Fibroblast of peridontal ligament (primary cell): ENCODE measurements around the gene MRPL52.
"Not testable (repeated sequence)": the region's sequence is repeated elsewhere in the genome, so short reads cannot be mapped to it uniquely, and the experiment has no call there.

Experiments used
- DNase-seq: peaks from one replicate; pipeline ENCODE4 v3.0.0-alpha.2; 2010; ENCODE audit errors: extremely low read depth

Gene MRPL52

DNA sequence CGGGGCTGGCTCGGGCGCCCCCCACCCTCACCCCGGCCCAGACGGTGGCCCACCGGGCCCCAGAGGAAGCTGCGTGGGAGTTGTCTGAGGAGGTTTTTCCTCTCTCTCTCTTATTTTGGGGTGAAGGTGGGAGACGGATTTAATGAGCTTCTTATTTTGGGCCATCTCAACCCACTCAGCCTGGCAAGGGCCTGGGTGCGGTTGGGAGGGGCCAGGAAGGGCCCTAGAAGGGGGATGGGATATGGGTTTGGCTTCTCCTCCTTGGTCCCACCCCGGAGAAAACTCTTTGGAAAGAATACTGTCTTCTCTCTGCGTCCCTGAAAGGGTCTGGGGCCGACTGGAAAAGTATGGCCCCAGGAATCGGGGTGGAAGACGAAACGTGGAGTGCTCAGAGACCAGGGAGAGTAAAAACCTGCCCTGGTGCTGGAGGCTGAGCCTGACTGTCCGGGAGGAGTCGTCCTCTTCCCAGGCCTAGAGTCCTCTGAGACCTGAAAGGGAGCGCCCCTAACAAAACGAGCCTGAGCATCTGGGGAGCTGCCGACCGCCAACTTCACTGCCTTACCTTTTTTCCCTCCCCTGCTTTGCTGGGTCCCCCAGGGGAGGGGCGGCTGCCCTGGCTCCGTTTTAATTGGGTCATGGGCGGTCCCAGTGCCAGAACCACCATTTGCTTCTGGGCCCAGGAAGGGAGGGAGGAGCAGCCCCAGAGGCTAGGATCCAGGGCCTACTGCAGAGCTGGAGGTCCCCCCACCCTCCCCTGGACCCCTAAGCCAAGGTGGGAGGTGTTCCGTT, 8.3 kb downstream of the MRPL52 start:
- peak; percentile 64 for DNase-seq

- DNase-seq = peak; percentile 60
Measured at GRCh38 chr14:22838631-22839041, 8.9 kb downstream of the MRPL52 start.

- DNase-seq = peak; percentile 60
Measured at GRCh38 chr14:22839159-22839779, 9.6 kb downstream of the MRPL52 start.

DNA sequence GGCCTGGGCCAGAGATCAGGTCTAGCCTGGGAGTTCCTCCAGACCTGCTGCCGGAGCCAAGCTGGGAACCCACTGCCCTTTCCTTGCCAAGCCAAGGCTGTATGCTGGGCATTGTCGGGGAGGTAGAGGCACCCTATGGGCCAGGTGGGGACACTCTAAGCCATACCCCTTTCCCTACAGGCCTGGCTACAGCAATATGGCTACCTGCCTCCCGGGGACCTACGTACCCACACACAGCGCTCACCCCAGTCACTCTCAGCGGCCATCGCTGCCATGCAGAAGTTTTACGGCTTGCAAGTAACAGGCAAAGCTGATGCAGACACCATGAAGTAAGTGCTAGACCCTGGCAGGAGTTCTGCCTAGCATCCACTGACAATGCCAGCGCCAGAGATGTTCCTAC, 11.6 kb downstream of the MRPL52 start:
- DNase-seq = no peak

GRCh38 chr14:22841769-22842168, 12.1 kb downstream of the MRPL52 start:
- no peak for DNase-seq

DNA sequence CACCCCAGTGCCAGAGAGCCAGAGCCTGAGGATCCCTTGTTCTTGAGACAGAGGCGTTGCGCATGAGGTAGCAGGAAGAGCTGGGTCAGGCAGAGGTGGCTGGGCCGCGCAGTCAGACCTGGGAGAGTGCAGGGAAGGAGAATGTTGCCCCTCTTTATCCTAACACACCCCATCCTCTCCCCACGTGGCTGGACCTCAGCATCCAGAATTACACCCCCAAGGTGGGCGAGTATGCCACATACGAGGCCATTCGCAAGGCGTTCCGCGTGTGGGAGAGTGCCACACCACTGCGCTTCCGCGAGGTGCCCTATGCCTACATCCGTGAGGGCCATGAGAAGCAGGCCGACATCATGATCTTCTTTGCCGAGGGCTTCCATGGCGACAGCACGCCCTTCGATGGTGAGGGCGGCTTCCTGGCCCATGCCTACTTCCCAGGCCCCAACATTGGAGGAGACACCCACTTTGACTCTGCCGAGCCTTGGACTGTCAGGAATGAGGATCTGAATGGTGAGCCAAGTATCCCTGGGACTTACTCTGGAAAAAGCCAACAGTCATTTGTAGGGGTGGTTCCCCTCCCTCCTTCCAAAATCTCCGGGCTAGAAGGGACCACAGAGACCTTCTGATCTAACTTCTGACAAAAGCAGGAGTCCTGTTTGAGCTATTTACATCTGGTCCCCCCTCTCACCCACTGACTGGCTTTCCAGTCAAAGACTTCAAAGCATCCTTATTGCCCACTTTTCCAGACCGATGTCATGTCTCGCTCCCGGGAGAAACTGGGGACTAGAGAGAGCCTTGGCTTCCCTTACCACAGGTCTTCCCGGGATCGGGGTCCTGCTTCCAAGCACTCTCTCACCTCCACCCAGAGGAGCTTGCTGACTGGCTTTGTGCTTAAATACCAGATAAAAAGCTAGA, 12.8 kb downstream of the MRPL52 start:
- DNase-seq = no peak

DNA sequence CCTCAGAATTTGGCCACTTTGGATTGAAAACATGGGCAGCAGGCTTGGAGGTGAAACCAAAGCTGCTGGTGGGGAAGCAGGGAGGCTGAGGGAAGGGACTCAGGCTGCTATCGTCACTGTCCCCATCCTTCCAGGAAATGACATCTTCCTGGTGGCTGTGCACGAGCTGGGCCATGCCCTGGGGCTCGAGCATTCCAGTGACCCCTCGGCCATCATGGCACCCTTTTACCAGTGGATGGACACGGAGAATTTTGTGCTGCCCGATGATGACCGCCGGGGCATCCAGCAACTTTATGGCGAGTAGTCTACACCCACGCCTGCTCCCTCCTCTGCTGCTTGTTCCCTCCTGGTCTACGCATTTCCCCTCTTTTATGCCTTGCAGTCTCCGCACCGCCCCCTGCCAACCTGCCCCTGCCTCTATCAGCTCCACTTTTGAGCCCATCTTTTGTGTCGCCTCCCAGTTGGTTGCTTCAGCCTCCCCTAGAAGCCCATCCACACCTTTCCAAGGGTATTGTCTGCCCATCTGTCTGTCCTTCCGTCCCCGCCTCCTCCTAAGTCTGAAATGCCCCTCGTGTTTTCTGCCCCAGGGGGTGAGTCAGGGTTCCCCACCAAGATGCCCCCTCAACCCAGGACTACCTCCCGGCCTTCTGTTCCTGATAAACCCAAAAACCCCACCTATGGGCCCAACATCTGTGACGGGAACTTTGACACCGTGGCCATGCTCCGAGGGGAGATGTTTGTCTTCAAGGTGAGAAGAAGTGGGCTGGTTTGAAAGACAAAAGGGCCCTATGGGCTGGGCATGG, 13.6 kb downstream of the MRPL52 start:
- DNase-seq = no peak

DNA sequence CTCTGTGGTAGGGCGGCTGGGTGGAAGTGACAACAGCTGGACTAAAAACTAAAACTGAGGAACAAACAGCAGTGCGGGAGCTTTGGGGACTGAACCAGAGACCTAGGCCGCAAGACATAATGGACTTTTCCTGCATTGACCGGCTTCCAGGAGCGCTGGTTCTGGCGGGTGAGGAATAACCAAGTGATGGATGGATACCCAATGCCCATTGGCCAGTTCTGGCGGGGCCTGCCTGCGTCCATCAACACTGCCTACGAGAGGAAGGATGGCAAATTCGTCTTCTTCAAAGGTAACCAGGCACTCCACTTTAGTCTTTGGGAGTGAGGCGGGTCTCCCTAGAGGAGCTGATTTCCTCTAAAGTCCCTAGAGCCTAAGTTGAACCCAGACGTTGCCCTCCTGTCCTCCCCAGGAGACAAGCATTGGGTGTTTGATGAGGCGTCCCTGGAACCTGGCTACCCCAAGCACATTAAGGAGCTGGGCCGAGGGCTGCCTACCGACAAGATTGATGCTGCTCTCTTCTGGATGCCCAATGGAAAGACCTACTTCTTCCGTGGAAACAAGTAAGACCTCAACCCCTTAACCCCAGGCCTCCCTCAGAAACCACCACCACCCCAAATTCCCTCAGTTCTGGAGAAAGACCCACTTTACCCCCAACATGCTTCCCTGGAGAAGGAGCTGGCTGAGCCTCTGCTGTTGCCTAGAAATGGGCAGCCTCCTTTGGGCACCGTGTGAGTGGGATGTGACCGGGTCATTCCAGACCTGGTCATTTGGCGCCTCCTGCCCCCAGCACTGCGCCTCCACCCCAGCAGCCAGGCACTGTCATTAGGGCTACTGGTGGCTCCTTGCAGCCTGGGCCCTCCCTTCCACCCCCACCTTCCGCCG, 14.8 kb downstream of the MRPL52 start:
- no peak for DNase-seq

DNA sequence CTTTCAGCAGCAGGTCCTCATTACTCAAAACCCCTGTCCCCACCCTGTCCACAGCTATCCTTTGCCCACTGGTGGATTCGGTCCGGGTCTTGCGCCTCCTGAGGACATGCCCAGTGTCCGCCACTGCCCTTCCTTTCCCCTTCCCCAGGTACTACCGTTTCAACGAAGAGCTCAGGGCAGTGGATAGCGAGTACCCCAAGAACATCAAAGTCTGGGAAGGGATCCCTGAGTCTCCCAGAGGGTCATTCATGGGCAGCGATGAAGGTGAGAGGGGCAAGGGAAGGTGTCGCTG, 15.4 kb downstream of the MRPL52 start:
- DNase-seq = no peak

GRCh38 chr14:22845821-22846625, 16.3 kb downstream of the MRPL52 start:
- DNase-seq = no peak

DNA sequence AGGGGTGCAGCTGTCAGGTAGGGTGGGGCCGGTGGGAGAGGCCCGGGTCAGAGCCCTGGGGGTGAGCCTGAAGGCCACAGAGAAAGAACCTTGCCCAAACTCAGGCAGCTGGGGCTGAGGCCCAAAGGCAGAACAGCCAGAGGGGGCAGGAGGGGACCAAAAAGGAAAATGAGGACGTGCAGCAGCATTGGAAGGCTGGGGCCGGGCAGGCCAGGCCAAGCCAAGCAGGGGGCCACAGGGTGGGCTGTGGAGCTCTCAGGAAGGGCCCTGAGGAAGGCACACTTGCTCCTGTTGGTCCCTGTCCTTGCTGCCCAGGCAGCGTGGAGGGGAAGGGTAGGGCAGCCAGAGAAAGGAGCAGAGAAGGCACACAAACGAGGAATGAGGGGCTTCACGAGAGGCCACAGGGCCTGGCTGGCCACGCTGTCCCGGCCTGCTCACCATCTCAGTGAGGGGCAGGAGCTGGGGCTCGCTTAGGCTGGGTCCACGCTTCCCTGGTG, 17.2 kb downstream of the MRPL52 start:
- DNase-seq = no peak

DNA sequence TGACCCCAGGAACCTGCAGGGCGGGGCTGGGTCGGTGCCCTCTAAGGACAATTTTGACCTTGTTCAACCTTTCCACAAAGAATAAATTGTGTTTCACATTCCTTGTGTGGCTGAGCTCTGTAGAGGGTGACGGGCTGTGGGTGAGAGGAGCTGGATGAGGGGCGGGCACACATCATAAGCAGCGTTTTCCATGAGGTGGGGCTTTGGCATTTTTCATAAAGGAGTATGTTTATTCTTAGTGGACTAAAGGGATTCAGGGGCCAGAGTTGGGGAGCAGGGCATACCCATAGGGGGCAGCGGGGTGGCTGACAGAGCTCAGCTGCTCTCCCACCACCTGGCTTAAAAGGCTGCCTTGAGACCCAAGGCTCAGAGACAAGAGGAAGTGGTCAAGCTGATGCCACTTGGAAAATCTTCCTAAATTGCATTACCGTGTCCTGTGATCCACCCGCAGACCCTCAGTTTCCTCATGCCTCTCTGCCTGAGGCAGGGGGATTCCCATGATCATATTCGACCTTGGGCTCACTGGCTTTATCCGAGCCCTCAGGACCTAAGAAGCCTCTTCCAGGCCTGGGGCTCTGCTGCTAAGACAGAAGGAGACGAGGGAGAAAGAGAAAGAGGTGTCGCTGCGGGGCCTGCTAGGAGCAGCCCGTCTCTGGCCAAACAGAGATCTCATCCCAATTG, 18.1 kb downstream of the MRPL52 start:
- peak; percentile 87 for DNase-seq

GRCh38 chr14:22848351-22849164, 18.9 kb downstream of the MRPL52 start:
- DNase-seq = peak; percentile 99

DNA sequence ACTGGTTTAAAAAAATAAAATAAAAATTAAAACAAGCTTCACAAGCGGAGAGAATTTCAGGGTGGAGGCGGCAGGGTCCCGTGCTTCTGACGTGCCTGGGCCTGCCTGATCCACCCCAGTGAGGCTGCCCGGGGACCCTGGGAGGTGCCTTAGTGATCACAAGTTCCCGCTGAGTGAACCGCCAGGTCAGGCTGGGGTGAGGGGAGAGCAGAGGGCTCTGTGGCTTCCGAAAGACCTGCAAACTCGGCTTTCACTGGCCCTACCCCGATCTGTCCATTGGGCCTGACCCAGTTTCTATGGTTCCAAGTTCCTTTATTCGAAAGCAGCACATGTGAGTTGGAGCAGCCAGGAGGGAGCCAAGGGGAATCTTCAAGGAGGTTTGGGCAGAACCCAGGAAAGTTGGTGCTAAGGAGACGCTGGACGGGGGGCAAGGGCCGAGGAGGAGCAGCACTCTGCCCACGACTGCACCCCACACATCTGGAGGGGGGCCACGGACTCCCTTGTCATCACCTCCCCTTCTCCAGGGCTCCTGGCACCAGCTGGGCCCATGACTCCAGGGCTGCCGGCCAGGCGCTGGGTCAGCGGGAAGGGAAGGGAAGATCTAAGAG, 19.6 kb downstream of the MRPL52 start:
- DNase-seq = no peak

DNA sequence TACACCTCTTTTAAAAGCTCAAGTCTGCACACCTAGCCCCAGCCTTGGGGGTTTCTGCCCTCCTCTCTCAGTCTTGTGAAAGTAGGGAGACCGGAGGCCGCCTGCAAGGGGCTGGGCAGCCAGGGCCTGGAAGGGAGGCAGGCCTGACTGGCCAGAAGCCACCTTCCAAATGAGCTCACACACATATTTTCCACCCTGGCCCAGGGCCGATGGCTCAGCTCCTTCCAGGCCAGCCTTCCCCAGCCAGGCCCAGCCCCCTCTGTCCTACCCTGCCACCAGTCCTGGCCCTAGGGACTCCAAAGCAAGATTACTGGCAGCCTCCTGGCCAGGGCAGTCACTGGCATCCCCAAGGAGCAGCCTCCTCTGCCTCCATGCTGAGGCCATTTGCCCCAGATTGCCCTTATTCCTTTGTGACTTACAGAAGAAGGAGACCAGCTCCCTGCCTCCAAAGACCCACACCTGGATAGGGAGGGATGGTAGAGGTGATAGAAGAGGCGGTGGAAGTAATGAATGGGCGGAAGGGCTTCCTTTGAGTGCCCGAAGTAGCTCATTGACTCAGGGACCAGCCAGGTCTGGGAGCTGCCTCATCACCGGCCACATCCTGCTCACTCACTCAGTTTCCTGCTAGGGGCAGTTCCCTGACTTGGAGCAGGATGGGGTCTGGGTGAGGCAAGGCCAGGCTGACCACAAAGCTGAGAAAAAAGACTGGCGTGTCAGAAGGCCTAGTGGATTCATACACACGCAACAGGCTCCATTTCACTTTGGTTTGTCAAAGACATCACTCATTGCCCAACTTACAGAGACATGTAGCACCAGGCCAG, 21.5 kb downstream of the MRPL52 start:
- DNase-seq = peak; percentile 98

DNA sequence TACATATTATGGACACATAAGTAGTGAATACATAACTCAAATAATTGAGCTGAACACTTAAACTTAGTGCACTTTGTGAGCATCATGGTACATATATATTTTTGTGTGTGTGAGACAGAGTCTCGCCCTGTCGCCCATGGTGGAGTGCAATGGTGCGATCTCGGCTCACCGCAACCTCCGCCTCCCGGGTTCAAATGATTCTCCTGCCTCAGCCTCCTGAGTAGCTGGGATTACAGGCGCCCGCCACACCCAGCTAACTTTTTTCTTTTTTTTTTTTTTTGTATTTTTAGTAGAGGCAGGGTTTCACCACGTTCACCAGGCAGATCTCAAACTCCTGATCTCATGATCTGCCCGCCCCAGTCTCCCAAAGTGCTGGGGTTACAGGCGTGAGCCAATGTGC, 22.5 kb downstream of the MRPL52 start:
- not testable (repeated sequence) for DNase-seq

DNA sequence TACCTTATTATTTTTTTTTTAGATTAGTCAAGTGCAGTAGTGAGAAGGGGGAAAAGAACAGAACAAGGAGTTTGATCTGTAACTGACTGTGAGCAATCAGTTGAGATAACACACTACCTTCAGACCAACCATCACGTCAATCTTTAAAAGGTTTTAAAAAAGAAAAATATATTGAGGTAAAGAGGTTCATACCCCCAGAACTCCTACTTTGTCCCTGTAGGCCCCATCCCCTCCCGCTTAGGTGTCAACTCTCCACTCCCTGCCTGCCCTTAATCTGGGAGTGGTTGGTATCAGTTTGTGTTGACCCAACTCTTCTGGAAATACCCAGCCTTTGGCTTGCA, 22.9 kb downstream of the MRPL52 start:
- no peak for DNase-seq
